Measurements from ENCODE around the gene SPRED1.
"Not testable (repeated sequence)": the region's sequence is repeated elsewhere in the genome, so short reads cannot be mapped to it uniquely, and the experiment has no call there.

Gene SPRED1

DNA sequence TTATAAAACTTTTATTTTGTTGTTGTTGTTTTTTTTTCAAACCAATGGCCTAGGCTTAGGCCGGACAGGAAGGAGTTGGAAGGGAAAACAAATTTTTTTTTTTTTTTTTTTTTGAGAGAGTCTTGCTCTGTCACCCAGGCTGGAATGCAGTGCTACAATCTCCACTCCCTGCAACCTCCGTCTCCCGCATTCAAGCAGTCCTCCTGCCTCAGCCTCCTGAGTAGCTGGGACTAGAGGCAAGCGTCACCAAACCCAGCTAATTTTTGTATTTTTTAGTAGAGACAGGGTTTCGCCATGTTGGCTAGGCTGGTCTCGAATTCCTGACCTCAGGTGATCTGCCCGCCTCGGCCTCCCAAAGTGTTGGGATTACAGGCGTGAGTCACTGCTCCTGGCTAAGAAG is 15.6 kb upstream of the SPRED1 start:
- not testable (repeated sequence) for DNase-seq

GRCh38 chr15:38238311-38238710 is 14.3 kb upstream of the SPRED1 start:
- DNase-seq = no peak

GRCh38 chr15:38242055-38242454 is 10.6 kb upstream of the SPRED1 start:
- no peak for DNase-seq

GRCh38 chr15:38243278-38244055 is 9.2 kb upstream of the SPRED1 start:
- no peak for DNase-seq

DNA sequence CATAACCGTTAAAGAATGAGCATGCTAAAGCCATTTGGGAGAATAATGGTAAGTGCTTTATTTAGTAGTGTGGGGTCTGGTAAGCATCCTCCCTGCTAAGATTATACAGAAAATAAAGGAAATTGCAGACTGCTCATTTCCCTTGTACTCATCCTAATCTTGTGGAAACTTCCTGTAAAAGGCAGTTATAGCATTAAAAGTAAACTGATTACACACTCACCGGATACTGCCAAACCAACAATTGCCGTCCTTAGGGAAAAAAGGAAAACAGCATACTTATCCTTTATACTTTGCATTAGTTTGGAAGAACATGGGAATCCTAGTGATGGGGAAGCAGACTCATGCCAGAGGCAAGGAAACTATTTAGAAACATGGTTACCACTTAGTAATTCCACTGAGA is 5.3 kb upstream of the SPRED1 start:
- DNase-seq = no peak

DNA sequence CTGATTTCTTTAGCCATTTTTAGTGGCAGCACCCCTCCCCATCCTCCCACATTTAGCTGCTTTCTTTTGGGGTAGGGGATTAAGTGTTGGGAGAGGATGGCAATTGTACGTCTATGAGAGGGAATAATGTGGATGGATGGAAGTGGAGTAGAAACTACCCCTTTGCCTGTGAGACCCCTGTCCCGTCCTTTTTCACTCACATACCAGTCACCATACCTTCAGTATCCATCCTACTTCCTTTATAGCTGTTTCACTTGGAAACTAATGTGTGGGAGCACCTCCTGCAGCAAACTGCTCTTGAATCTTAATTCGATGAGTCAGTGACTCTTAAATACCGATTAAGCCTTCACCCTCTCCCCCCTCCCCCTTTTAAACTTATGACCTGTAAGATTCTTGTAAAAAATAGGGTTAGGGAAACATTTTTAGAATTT is 730 bp downstream of the SPRED1 start:
- DNase-seq = no peak

DNA sequence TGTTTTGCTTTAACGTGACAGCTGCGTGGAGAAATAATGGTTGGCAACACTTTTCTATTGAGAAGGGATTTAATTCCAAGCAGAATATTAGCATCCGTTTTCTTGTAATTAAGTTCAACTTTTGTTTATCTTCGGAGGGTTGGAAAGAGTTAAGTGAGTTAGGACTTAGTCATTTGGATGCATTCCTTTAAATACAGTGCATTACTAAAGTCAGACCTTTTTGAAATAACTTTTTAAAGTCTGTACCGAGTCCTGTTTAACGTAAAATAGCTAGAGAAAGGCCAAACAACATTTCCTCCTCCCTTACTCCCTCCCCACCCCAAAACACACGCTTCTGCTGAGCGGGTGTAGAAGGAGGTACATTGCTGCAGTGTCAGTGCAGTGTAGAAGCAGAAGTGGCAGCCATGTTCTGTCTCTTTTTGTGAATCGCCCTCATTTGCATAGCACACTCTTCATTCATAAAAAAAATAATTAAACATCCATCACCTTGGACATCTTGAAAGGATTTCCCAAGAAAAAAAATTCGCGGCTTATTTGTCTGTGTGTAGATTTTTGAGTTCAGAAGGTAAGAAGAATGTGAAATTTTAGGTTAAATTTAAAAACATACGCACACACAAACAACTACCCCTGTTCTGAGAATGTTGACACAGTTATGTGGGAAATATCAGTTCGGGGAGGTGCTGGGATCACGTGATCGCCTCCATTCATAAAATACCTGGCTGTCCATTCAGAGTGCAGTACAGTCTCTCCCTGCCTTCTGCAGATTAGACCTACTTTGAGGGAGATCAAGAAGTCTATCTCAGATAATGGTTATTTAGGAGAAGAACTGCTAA is 1.6 kb downstream of the SPRED1 start:
- DNase-seq = peak; percentile 61 to 75

- DNase-seq = no peak
Observed at GRCh38 chr15:38255690-38256089, 3.1 kb downstream of the SPRED1 start.

DNA sequence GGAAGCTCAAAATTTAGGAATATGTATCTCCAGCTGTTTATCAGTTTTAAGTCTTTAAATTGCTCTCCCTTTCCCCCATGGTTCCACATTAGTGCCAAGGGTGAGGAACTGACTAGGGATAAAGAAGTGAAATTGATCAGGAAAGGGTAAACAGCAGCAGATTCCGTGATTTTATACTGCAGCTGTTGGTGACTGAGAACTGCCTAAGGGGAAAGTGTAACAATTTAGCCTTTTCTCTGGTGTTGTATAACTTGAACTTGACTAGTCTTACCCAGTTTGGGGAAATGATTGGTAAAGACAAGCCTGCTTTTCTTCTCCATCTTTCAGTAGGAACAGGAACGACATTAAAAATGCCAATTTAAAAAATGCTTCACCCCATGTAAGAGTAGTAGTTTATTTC is 5.0 kb downstream of the SPRED1 start:
- no peak for DNase-seq

DNA sequence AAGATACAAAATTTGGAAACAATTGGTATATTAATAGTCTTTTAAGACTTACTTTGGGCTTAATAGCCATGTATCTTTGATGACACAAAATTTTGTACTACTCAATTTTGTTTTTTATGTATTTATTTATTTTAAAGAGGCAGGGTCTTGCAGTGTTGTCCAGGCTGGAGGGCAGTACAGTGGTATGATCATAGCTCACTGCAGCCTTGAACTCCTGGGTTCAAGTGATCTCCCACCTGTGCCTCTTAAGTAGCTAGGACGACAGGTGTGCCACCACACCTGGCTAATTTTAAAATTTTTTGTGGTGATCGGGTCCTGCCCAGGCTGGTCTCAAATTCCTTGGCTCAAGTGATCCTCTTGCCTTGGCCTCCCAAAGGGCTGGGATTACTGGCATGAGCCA is 6.5 kb downstream of the SPRED1 start:
- no peak for DNase-seq

- no peak for DNase-seq
Observed at GRCh38 chr15:38260077-38260476, 7.4 kb downstream of the SPRED1 start.

- no peak for DNase-seq
Observed at GRCh38 chr15:38263251-38263650, 10.6 kb downstream of the SPRED1 start.

GRCh38 chr15:38263996-38264395 is 11.4 kb downstream of the SPRED1 start:
- no peak for DNase-seq

GRCh38 chr15:38266247-38266986 is 13.8 kb downstream of the SPRED1 start:
- no peak for DNase-seq

DNA sequence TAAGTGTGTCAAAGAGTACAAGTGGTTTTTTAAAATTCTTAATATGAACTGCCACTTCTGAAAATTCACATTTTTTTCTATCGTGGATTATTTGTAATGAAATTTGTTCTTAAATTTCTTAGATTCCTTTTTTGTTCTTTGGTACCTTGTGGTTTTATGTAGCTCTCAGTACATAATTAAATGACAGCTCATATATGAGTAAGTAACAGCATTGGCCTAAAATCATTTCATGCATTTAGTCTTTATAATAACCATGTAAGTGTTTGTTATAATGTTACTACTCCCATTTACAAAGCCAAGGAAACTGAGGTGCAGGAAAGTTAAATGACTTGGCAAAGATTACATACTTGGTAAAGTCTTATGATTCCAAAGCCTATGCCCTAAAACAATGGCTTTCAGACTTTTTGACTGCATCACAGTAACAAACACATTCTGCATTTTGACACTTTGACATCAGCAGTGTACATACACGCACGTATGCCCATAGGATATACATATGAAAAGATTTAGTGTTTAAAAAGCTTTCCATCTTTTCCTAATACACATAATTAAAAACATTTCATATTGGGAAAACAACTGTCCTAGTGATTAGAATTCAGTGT is 14.9 kb downstream of the SPRED1 start:
- DNase-seq = no peak

DNA sequence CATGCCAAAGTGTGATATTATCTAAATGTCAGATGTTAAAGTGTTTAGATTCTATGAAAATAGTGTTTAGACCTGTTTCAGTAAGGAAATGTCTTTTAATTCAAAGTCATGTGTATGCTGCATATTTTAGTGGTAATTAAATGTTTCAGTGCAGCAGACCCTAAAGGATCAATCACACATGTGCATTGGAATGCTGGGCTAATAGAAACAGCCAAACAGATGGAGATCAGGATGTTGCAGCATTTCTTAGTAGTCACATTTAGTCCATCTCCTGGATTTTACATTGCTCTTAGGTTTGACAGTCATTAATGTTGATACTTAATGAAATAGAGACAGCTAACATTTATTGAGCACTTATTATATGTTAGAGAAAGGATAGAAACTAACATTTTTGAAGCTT is 18.5 kb downstream of the SPRED1 start:
- no peak for DNase-seq

- no peak for DNase-seq
Observed at GRCh38 chr15:38271895-38272294, 19.3 kb downstream of the SPRED1 start.

DNA sequence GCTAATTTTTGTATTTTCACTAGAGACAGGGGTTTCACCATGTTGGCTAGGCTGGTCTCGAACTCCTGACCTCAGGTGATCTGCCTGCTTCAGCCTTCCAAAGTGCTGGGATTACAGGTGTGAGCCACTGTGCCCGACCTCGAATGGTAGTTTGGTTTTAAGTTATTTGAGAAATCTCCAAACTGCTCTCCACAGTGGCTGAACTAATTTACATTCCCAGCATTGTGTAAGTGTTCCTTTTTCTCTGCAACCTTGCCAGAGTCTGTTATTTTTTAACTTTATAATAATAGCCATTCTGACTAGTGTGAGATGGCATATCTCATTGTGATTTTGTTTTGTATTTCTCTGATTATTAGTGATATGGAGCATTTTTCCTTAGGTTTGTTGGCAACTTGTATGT is 19.8 kb downstream of the SPRED1 start:
- not testable (repeated sequence) for DNase-seq

DNA sequence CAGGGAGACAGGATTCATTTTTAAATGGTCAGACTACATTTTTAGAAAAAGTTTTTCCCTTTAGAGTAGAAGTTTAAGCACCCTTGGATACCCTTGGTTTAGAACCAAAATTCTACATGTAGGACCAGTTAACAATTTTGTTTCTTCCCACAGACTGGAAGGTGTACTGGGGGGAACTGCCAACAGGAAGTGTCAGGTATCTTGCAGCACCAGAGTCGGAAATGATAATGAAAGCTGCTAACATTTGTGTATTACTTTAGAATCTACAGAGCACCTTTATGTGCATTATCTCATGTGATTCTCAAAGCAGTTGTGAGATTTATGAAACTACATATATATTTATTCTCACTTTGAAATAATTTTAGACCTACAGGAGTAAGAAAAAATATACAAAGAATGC is 21.5 kb downstream of the SPRED1 start:
- no peak for DNase-seq

- no peak for DNase-seq
Observed at GRCh38 chr15:38275959-38276358, 23.3 kb downstream of the SPRED1 start.

GRCh38 chr15:38277281-38277680 is 24.6 kb downstream of the SPRED1 start:
- DNase-seq = not testable (repeated sequence)

DNA sequence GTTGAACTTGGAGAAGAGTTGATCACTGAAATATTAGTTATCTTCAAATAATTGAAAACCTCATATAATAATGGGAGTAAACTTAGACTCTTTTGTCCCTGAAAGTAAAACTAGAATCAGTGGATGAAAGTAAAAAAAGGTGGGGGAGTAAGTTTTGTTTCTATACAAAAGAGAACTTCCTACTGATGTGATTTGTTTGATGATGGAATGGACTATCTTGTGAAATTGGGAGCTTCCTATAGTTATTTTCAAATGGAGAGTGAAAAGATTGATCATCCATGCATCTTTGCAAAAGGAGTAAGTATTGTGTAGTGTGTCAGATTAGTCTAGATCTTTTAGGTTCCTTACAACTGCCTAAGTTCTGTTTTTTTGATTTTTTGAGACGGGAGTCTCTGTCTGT is 28.4 kb downstream of the SPRED1 start:
- no peak for DNase-seq

DNA sequence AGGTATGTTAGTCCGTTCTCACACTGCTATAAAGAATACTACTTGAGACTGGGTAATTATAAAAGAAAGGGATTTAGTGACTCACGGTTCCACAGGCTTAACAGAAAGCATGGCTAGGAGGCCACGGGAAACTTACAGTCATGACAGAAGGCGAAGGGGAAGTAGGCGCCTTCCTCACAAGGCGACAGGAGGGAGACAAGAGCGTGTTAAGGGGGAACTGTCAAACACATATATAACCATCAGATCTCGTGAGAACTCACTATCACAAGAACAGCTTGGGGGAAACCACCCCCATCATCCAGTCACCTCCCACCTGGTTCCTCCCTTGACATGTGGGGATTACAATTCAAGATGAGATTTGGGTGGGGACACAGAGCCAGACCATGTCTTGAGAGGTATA is 30.4 kb downstream of the SPRED1 start:
- no peak for DNase-seq

Measured in SHP77 (cell line).